ENCODE results near the gene BNC2.

- TF ChIP-seq TARDBP (IDR thresholded peaks at IDR 0.05) (no peak), L3MBTL2 (conservative IDR thresholded peaks at IDR 0.05) (no peak), FOXK2 (IDR thresholded peaks at IDR 0.05) (no peak), SUZ12 (IDR thresholded peaks at IDR 0.05) (no peak), SP1 (IDR thresholded peaks at IDR 0.05) (no peak), FOXM1 (IDR thresholded peaks at IDR 0.05; ENCODE audit: borderline replicate concordance) (no peak)
Measured at GRCh38 chr9:16519001-16519400, 351.5 kb downstream of the BNC2 start.
